GM13976 (cell line): ENCODE measurements around the gene PKN2.

Source experiments
- DNase-seq: peaks from one replicate; pipeline ENCODE4 v3.0.0; 2012; ENCODE audit warnings: low spot score
- in situ Hi-C: fragments of 300-500 bp; cut with MboI; formaldehyde crosslinking; loops from one replicate; pipeline ENCODE4 v1.12.0; 2022; ENCODE audit warnings: low sequenced_read_pairs, mixed read lengths, inconsistent platforms; ENCODE audit not compliant: unreplicated experiment
- TF ChIP-seq, protein P1 (sequence below): IDR thresholded peaks from 2 replicates; pipeline ENCODE4 v1.5.1; 2012; ENCODE audit warnings: borderline replicate concordance, mild to moderate bottlenecking; ENCODE audit not compliant: insufficient read depth; ENCODE audit errors: extremely low read depth, missing control alignments, control extremely low read depth

The PKN2 gene

GRCh38 chr1:88744142-88744541 is 60.1 kb downstream of the PKN2 start:
- TF ChIP-seq, protein P1, sequence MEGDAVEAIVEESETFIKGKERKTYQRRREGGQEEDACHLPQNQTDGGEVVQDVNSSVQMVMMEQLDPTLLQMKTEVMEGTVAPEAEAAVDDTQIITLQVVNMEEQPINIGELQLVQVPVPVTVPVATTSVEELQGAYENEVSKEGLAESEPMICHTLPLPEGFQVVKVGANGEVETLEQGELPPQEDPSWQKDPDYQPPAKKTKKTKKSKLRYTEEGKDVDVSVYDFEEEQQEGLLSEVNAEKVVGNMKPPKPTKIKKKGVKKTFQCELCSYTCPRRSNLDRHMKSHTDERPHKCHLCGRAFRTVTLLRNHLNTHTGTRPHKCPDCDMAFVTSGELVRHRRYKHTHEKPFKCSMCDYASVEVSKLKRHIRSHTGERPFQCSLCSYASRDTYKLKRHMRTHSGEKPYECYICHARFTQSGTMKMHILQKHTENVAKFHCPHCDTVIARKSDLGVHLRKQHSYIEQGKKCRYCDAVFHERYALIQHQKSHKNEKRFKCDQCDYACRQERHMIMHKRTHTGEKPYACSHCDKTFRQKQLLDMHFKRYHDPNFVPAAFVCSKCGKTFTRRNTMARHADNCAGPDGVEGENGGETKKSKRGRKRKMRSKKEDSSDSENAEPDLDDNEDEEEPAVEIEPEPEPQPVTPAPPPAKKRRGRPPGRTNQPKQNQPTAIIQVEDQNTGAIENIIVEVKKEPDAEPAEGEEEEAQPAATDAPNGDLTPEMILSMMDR, result no peak
- in situ Hi-C loops, result no loop called here
- DNase-seq, result no peak

DNA sequence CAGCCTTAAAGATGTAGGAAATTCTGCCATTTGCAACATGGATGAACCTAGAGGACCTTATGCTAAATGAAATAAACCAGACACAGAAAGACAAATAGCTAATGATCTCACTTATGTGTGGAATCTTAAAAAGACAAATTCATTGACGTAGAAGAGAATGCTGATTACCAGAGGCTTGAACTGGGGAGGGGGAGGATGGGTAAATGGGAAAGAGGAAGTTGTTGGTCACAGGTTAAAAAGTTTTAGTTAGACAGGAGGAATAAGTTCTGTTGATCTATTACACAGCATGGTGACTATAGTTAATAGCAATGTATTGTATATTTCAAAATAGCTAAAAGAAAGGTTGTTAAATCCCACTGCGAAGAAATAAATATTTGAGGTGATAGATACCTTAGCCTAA is 62.8 kb downstream of the PKN2 start:
- TF ChIP-seq, protein P1, result no peak
- in situ Hi-C loops, result no loop called here
- DNase-seq, result no peak

DNA sequence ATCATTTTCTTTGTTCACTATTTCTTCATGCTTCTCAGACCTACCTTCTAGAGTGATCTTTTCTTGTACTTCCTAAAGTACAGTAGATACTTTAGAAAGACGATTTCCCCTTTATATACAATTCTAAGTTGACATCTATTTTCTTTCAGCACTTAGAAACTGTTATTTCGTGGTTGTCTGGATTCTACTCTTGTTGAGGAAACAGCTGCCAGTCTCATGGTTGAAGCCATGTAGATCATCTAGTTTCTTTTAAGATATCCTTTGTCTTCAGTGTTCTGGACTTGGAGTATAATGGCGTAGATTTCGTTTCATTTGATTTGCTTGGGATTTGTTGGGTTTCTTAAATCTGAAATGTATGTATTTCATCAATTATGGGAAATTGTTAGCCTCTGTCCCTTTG is 67.6 kb downstream of the PKN2 start:
- TF ChIP-seq, protein P1, result no peak
- no peak for DNase-seq

GRCh38 chr1:88753506-88753905 is 69.4 kb downstream of the PKN2 start:
- TF ChIP-seq, protein P1, result no peak
- in situ Hi-C loops, result no loop called here
- DNase-seq, result no peak

More for the DNA sequence above, 67.6 kb downstream of the PKN2 start:
- in situ Hi-C loops, result no loop called here

DNA sequence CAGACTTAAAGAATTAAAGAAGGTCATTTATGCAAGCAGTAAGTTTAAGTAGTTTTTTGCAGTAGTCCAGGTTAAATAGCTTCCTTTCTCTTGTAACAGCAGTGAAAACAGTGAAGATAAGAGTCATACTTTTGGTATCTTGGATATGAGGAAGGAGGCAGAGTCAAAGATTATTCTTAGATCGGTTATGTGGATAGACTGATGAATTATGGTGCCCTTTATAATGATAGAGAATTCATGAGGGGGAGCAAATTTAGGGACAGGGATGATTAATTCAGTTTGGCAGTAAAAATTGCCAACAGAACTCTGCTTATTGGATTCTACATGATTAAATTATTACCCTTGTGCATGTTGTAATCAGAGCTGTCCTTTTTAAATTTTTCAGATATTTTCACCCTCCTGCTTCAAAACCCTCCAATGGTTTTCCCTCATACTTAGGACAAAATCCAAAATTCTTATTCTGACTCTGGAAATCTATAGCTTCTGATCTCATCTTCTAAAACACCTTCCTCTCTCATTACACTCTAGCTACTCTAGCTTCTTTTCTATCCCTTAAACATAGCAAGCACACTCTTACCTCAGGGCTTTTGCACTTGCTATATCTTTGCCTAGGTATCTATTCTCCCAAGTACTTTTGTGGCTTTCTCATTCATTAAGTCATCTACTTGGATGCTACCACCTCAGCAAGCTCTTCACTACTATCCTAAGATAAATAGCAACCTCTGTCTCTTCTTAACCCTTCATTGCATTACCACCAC is 79.8 kb downstream of the PKN2 start:
- in situ Hi-C loops, result no loop called here
- TF ChIP-seq, protein P1, result no peak
- DNase-seq, result no peak

GRCh38 chr1:88768187-88768586 is 84.1 kb downstream of the PKN2 start:
- in situ Hi-C loops, result no loop called here
- DNase-seq, result no peak
- TF ChIP-seq, protein P1, result no peak
